ENCODE measurements around the gene ROR1.

- TF ChIP-seq CTCF (IDR thresholded peaks at IDR 0.05; ENCODE audit: borderline replicate concordance, extremely low read depth, low read length, poor library complexity, severe bottlenecking) (no peak), EZH2 (IDR thresholded peaks at IDR 0.05; ENCODE audit: borderline replicate concordance, low read depth, low read length, severe bottlenecking) (no peak)
Measured at GRCh38 chr1:64194168-64195080, 420.6 kb downstream of the ROR1 start.
